ENCODE results near the gene ATP6AP1.

Gene ATP6AP1

GRCh38 chrX:154430479-154430878 lies 2.0 kb downstream of the ATP6AP1 start:
- no peak for DNase-seq (ENCODE audit: low read depth)

- no peak for DNase-seq (ENCODE audit: low read depth)
These were observed 2.4 kb downstream of the ATP6AP1 start for GRCh38 chrX:154430916-154431315.

GRCh38 chrX:154431341-154431740 lies 2.9 kb downstream of the ATP6AP1 start:
- DNase-seq (ENCODE audit: low read depth) = no peak

- DNase-seq (ENCODE audit: low read depth) = no peak
These were observed 3.7 kb downstream of the ATP6AP1 start for GRCh38 chrX:154432210-154432609.

GRCh38 chrX:154433605-154434004 lies 5.1 kb downstream of the ATP6AP1 start:
- no peak for DNase-seq (ENCODE audit: low read depth)

- DNase-seq (ENCODE audit: low read depth) = no peak
These were observed 6.1 kb downstream of the ATP6AP1 start for GRCh38 chrX:154434394-154435168.

GRCh38 chrX:154435171-154435733 lies 6.8 kb downstream of the ATP6AP1 start:
- no peak for DNase-seq (ENCODE audit: low read depth)

GRCh38 chrX:154436374-154436982 lies 8.0 kb downstream of the ATP6AP1 start:
- DNase-seq (ENCODE audit: low read depth) = no peak

GRCh38 chrX:154436983-154437752 lies 8.7 kb downstream of the ATP6AP1 start, which contains the start of gene GDI1:
TSS of gene GDI1 (plus strand) at chrX:154437154. CDS start at chrX:154437255, 101 bp downstream.
- DNase-seq (ENCODE audit: low read depth) = no peak

GRCh38 chrX:154437971-154438893 lies 9.8 kb downstream of the ATP6AP1 start:
- DNase-seq (ENCODE audit: low read depth) = no peak

- DNase-seq (ENCODE audit: low read depth) = no peak
These were observed 11.4 kb downstream of the ATP6AP1 start for GRCh38 chrX:154439841-154440240.

GRCh38 chrX:154440623-154441357 lies 12.3 kb downstream of the ATP6AP1 start:
- DNase-seq (ENCODE audit: low read depth) = no peak

- DNase-seq (ENCODE audit: low read depth) = no peak
These were observed 13.1 kb downstream of the ATP6AP1 start for GRCh38 chrX:154441564-154441963.

GRCh38 chrX:154441984-154442707 lies 13.7 kb downstream of the ATP6AP1 start:
- no peak for DNase-seq (ENCODE audit: low read depth)

- no peak for DNase-seq (ENCODE audit: low read depth)
These were observed 15.0 kb downstream of the ATP6AP1 start for GRCh38 chrX:154443479-154443910.

GRCh38 chrX:154443992-154444754 lies 15.7 kb downstream of the ATP6AP1 start, which contains the start of gene FAM50A:
TSS of gene FAM50A (plus strand) at chrX:154444141. CDS start at chrX:154444236, 95 bp downstream.
- no peak for DNase-seq (ENCODE audit: low read depth)

- no peak for DNase-seq (ENCODE audit: low read depth)
These were observed 16.3 kb downstream of the ATP6AP1 start for GRCh38 chrX:154444755-154445246.

GRCh38 chrX:154445776-154446175 lies 17.3 kb downstream of the ATP6AP1 start:
- DNase-seq (ENCODE audit: low read depth) = no peak

GRCh38 chrX:154446430-154446829 lies 18.0 kb downstream of the ATP6AP1 start:
- no peak for DNase-seq (ENCODE audit: low read depth)

Measured in amniotic epithelial cell (primary cell).